Heart left ventricle (tissue), 13 donors: ENCODE measurements around the gene MRPL43.

Experiments used
- POLR2A ChIP-seq, 2 donors: fragments of 450-650 bp; IDR thresholded peaks; one replicate each; pipeline ENCODE4 v1.6.1; 2017; ENCODE audit warnings: antibody characterized with exemption in 2 of 2, mild to moderate bottlenecking in 2 of 2, moderate library complexity in 2 of 2
- TF ChIP-seq, protein P1 (sequence below), 12 donors: fragments of 200-600 bp; sonication (generic) in 4 of 12; IDR thresholded peaks; one replicate each; pipeline versions ENCODE4 v1.5.0 to v1.8.0; 2018 to 2022; ENCODE audit warnings: antibody characterized with exemption in 12 of 12, mild to moderate bottlenecking in 5 of 12
- donor health status: ischemic (EF 13 %, LVEDD 7.1; RV severe dilation, severe dysfunction).
- donor health status: DM: no; HTN: yes; CAD: no.
- donor health status: DM: no; HTN: no; CAD: no.
- donor health status: ischemic (EF 25% LVEDD 6.9; RV normal size, moderate dysfunction).
- donor health status: ischemic (EF 25% LVEDD 5.7; RV mildly dilated, moderate dysfunction).
- donor health status: ischemic (EF 35%, LVEDD 5.7; RV mildly dilated, moderate dysfunction).
- donor health status: nonischemic (EF 11% LVEDD 7.7; RV severe dilation, severe dysfunction).
- donor health status: DM: yes; HTN: yes; CAD: no.
- donor health status: PGD.
- donor health status: ischemic (EF 29% LVEDD 5.4; RV normal size, mild dysfunction).
- donor health status: nonischemic (EF 23%, LVEDD 6.1; RV moderate dilation, normal function).

DNA sequence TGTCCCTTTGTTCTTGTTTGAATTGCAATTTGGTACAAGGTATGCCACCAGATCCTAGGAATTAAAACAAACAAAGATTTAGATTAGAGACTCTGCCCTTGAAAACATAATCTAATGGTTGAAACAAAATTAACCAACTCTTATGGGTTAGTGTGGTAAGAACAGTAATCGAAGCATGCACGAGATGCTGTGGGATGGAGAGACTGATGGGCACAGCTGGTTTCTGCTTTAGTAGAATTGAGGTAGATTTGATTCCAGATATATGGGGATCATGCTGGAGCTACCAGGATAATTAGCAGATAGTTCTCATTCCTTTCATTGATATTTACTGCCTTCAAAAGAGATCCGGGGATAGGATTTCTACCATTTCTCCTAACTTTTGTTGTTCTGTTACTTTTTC is 38.4 kb downstream of the MRPL43 start:
- TF ChIP-seq, protein P1, sequence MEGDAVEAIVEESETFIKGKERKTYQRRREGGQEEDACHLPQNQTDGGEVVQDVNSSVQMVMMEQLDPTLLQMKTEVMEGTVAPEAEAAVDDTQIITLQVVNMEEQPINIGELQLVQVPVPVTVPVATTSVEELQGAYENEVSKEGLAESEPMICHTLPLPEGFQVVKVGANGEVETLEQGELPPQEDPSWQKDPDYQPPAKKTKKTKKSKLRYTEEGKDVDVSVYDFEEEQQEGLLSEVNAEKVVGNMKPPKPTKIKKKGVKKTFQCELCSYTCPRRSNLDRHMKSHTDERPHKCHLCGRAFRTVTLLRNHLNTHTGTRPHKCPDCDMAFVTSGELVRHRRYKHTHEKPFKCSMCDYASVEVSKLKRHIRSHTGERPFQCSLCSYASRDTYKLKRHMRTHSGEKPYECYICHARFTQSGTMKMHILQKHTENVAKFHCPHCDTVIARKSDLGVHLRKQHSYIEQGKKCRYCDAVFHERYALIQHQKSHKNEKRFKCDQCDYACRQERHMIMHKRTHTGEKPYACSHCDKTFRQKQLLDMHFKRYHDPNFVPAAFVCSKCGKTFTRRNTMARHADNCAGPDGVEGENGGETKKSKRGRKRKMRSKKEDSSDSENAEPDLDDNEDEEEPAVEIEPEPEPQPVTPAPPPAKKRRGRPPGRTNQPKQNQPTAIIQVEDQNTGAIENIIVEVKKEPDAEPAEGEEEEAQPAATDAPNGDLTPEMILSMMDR (IDR thresholded peaks at IDR 0.05) = no peak
- TF ChIP-seq POLR2A (IDR thresholded peaks at IDR 0.05) = no peak
